Fibroblast of the aortic adventitia (primary cell): ENCODE measurements around the gene LYPD4. TPM values are rescaled to one million over a fixed set of nuclear protein-coding genes. Genes with fewer than 3 reads are reported as not detected.
A peak's percentile ranks its signal among the peaks of the same experiment; 100 is the strongest.
"Not testable (repeated sequence)": the region's sequence is repeated elsewhere in the genome, so short reads cannot be mapped to it uniquely, and the experiment has no call there.

Experiments
- DNase-seq: peaks from one replicate; pipeline ENCODE4 v3.0.0-alpha.2; 2010; ENCODE audit warnings: low read depth
- H3K4me3 ChIP-seq: 2 replicates; pipeline ENCODE4 v1.5.1; 2011; ENCODE audit warnings: low read depth, mild to moderate bottlenecking, control low read depth, low read length, moderate library complexity
- CTCF ChIP-seq: IDR thresholded peaks from 2 replicates; pipeline ENCODE4 v1.5.1; 2011; ENCODE audit warnings: mild to moderate bottlenecking, low read length, control low read depth, inconsistent platforms; ENCODE audit not compliant: insufficient read depth
- small RNA-seq: library from RNA; depleted of rRNA; stranded (forward); fragments of <200 nt; gene quantifications from one replicate; pipeline ENCODE3, GENCODE V24; 2012
- total RNA-seq: library from RNA; depleted of rRNA; stranded (reverse); fragments of >200 nt; gene quantifications from 2 replicates; pipeline ENCODE4 v1.2.3, GENCODE V29; 2012; ENCODE audit warnings: low replicate concordance

The LYPD4 gene
- total RNA-seq, 1 donor, result not detected

GRCh38 chr19:41793414-41793727 is 51.1 kb downstream of the LYPD4 start:
- no peak overlapping the region for H3K4me3 ChIP-seq
- TF ChIP-seq CTCF, result no peak
- no peak for DNase-seq

GRCh38 chr19:41792513-41793413 is 51.7 kb downstream of the LYPD4 start:
- TF ChIP-seq CTCF, result peak; percentile 63
- DNase-seq, result peak; percentile 59
- no peak overlapping the region for H3K4me3 ChIP-seq

GRCh38 chr19:41789053-41789452 is 55.4 kb downstream of the LYPD4 start:
- not testable (repeated sequence) for DNase-seq, H3K4me3 ChIP-seq

- not testable (repeated sequence) for DNase-seq, H3K4me3 ChIP-seq
These were observed 56.0 kb downstream of the LYPD4 start for GRCh38 chr19:41788518-41788917.

Small RNA genes within 50 kb of the gene (small RNA-seq; reads per million reads assigned to genes)
- gene MIR6797, result not detected

Other genes with a start within 250 kb of the LYPD4 start
- gene CEACAM4, start 217.6 kb downstream of the LYPD4 start, total RNA-seq, result not detected in 2 replicates
- not detected in 2 replicates for gene CEACAM7, start 156.4 kb downstream of the LYPD4 start, total RNA-seq
- not detected in 2 replicates for gene CEACAM5, start 136.1 kb downstream of the LYPD4 start, total RNA-seq
- gene CEACAM6, start 89.2 kb downstream of the LYPD4 start, total RNA-seq, result not detected in 2 replicates
- not detected in 2 replicates for gene CEACAM3, start 48.1 kb downstream of the LYPD4 start, total RNA-seq
- gene DMRTC2, start 359 bp upstream of the LYPD4 start, total RNA-seq, result not detected in 2 replicates
- 827 and 1,080 TPM in 2 replicates for gene RPS19, start 15.6 kb upstream of the LYPD4 start, total RNA-seq
- 0.09 TPM in 1 of 2 replicates, not detected in the other for gene CD79A, start 32.6 kb upstream of the LYPD4 start, total RNA-seq
- 26.8 and 57.6 TPM in 2 replicates for gene ARHGEF1, start 38.5 kb upstream of the LYPD4 start, total RNA-seq
- 0.57 TPM in 1 of 2 replicates, not detected in the other for gene ERFL, start 83.8 kb upstream of the LYPD4 start, total RNA-seq
- gene RABAC1, start 114.6 kb upstream of the LYPD4 start, total RNA-seq, result 122 and 201 TPM in 2 replicates
- not detected in 2 replicates for gene ATP1A3, start 149.5 kb upstream of the LYPD4 start, total RNA-seq
- 0.08 and 0.18 TPM in 2 replicates for gene GRIK5, start 225.5 kb upstream of the LYPD4 start, total RNA-seq
- gene ZNF574, start 231.5 kb upstream of the LYPD4 start, total RNA-seq, result 4.7 and 17.2 TPM in 2 replicates